IMR-90 (cell line): Measurements from ENCODE around the gene C15orf62. TPM values are rescaled to one million over a fixed set of nuclear protein-coding genes. Genes with fewer than 3 reads are reported as not detected.
A peak's percentile ranks its signal among the peaks of the same experiment; 100 is the strongest.

Experiments used
- ATAC-seq: fragments of 200-7000 bp; cut with Tn5 transposase; 2 replicates; pipeline ENCODE4 v1.9.1; 2020; ENCODE audit warnings: low read depth, mild to moderate bottlenecking, moderate library complexity
- BruUV-seq: library from RNA; stranded (reverse); fragments of 400-500 nt; replicated peaks from 2 replicates; lab custom pipeline; 2021; lab: Mats Ljungman, UMichigan
- CTCF ChIA-PET: fragments of 300-600 bp; formaldehyde crosslinking; extraction: SDS; loops from one replicate; lab custom pipeline; 2021; ENCODE audit warnings: antibody characterized with exemption; lab: Yijun Ruan, JAX
- POLR2A ChIA-PET: fragments of 300-600 bp; sonication (Branson Sonifier 250); formaldehyde crosslinking; loops from one replicate; lab custom pipeline; 2022; ENCODE audit warnings: antibody characterized with exemption; ENCODE audit not compliant: unreplicated experiment; lab: Charles Lee
- DNase-seq: peaks from one replicate; pipeline ENCODE4 v3.0.0; 2013
- H2AFZ ChIP-seq: replicated peaks from 2 replicates; pipeline ENCODE3; 2013; ENCODE audit warnings: low read length, mild to moderate bottlenecking; ENCODE audit not compliant: poor library complexity
- H2AK5ac ChIP-seq: 2 replicates; pipeline ENCODE4 v1.6.1; 2013; ENCODE audit warnings: low read depth, low read length, inconsistent platforms
- H2AK9ac ChIP-seq: replicated peaks from 2 replicates; pipeline ENCODE3; 2013; ENCODE audit warnings: mild to moderate bottlenecking, low read depth, low read length, moderate library complexity; ENCODE audit not compliant: poor library complexity
- H2BK120ac ChIP-seq: 2 replicates; pipeline ENCODE4 v1.6.1; 2013; ENCODE audit warnings: low read depth, low read length, inconsistent platforms
- H2BK15ac ChIP-seq: 3 replicates; pipeline ENCODE4 v1.6.1; 2013; ENCODE audit warnings: low read depth, low read length, inconsistent platforms
- H2BK20ac ChIP-seq: 2 replicates; pipeline ENCODE4 v1.6.1; 2013; ENCODE audit warnings: low read depth, mild to moderate bottlenecking, inconsistent platforms, low read length, moderate library complexity
- H2BK5ac ChIP-seq: 2 replicates; pipeline ENCODE4 v1.6.1; 2013; ENCODE audit warnings: mild to moderate bottlenecking, low read depth, low read length, inconsistent platforms; ENCODE audit not compliant: poor library complexity, severe bottlenecking
- H3K14ac ChIP-seq: replicated peaks from 2 replicates; pipeline ENCODE4 v1.6.1; 2013; ENCODE audit warnings: low read depth, low read length, inconsistent platforms
- H3K18ac ChIP-seq: 2 replicates; pipeline ENCODE4 v1.6.1; 2013; ENCODE audit warnings: low read depth, low read length, control low read depth
- H3K23ac ChIP-seq: 2 replicates; pipeline ENCODE4 v1.6.1; 2013; ENCODE audit warnings: low read depth, low read length, inconsistent platforms
- H3K27ac ChIP-seq: 2 replicates; pipeline ENCODE4 v1.5.1; 2013; ENCODE audit warnings: mild to moderate bottlenecking, control low read depth, low read length; ENCODE audit not compliant: insufficient read depth
- H3K27me3 ChIP-seq: 2 replicates; pipeline ENCODE4 v1.6.1; 2013; ENCODE audit warnings: low read length; ENCODE audit not compliant: control insufficient read depth, insufficient read depth
- H3K36me3 ChIP-seq: 2 replicates; pipeline ENCODE4 v1.6.1; 2013; ENCODE audit warnings: low read length, mixed read lengths; ENCODE audit not compliant: control insufficient read depth, insufficient read depth
- H3K4ac ChIP-seq: 2 replicates; pipeline ENCODE4 v1.6.1; 2013; ENCODE audit warnings: low read depth, low read length, inconsistent platforms
- H3K4me1 ChIP-seq: 2 replicates; pipeline ENCODE4 v1.6.1; 2013; ENCODE audit warnings: low read length, mixed read lengths; ENCODE audit not compliant: control insufficient read depth, insufficient read depth
- H3K4me2 ChIP-seq: 2 replicates; pipeline ENCODE4 v1.6.1; 2013; ENCODE audit warnings: low read depth, mild to moderate bottlenecking, control low read depth, low read length, moderate library complexity
- H3K4me3 ChIP-seq: 2 replicates; pipeline ENCODE4 v1.5.1; 2013; ENCODE audit warnings: low read depth, mild to moderate bottlenecking, control low read depth, low read length, moderate library complexity; ENCODE audit not compliant: insufficient read depth
- H3K56ac ChIP-seq: 2 replicates; pipeline ENCODE4 v1.6.1; 2013; ENCODE audit warnings: low read length, inconsistent platforms; ENCODE audit not compliant: insufficient read depth; ENCODE audit errors: extremely low read depth
- H3K79me1 ChIP-seq, 2 experiments: 2 replicates each; pipeline ENCODE4 v1.6.1; 2013; ENCODE audit warnings: low read length in 2 of 2, inconsistent platforms in 1 of 2, low read depth in 1 of 2
- H3K9ac ChIP-seq: 2 replicates; pipeline ENCODE4 v1.6.1; 2013; ENCODE audit warnings: low read depth, low read length, control low read depth
- H3K9me1 ChIP-seq: 2 replicates; pipeline ENCODE4 v1.6.1; 2013; ENCODE audit warnings: low read length, inconsistent platforms; ENCODE audit not compliant: insufficient read depth
- H3K9me3 ChIP-seq: 2 replicates; pipeline ENCODE4 v1.6.1; 2013; ENCODE audit warnings: low read length; ENCODE audit not compliant: control insufficient read depth, insufficient read depth
- H4K20me1 ChIP-seq: 2 replicates; pipeline ENCODE4 v1.6.1; 2013; ENCODE audit warnings: low read length, inconsistent platforms; ENCODE audit not compliant: insufficient read depth
- H4K5ac ChIP-seq: 2 replicates; pipeline ENCODE4 v1.6.1; 2013; ENCODE audit warnings: mild to moderate bottlenecking, low read depth, low read length, control low read depth
- H4K8ac ChIP-seq, 2 experiments: 2 replicates each; pipeline ENCODE4 v1.6.1; 2013; ENCODE audit warnings: low read depth in 2 of 2, low read length in 2 of 2, control low read depth in 1 of 2, inconsistent platforms in 1 of 2
- H4K91ac ChIP-seq: 2 replicates; pipeline ENCODE4 v1.6.1; 2013; ENCODE audit warnings: low read depth, low read length, inconsistent platforms; ENCODE audit not compliant: insufficient read depth
- FOS ChIP-seq: fragments of 150-350 bp; IDR thresholded peaks from 2 replicates; pipeline ENCODE4 v1.6.1; 2016; ENCODE audit warnings: low read depth, low read length
- WGBS, 2 experiments: methylation state at CpG; one replicate each; pipeline versions ENCODE4 v1.1.5 to v1.1.7; 2013; ENCODE audit warnings: missing lambda C conversion rate in 2 of 2; ENCODE audit not compliant: insufficient read length in 1 of 2; ENCODE audit errors: extremely low coverage in 2 of 2; 5-methylcytosine and 5-hydroxymethylcytosine counted together
- dilution Hi-C: fragments of 300-500 bp; cut with HindIII; formaldehyde crosslinking; loops from one replicate; pipeline ENCODE4 v1.14.3; 2018; ENCODE audit warnings: low sequenced_read_pairs; ENCODE audit not compliant: unreplicated experiment
- in situ Hi-C: fragments of 300-500 bp; cut with MboI; formaldehyde crosslinking; loops from 3 replicates; pipeline ENCODE4 v1.14.3; 2019; ENCODE audit warnings: low sequenced_read_pairs, inconsistent platforms, mixed read lengths
- intact Hi-C: fragments of 100-400 bp; cut with micrococcal nuclease; formaldehyde crosslinking; loops from 2 replicates; pipeline ENCODE4 v1.10.0; 2022
- polyA plus RNA-seq, 3 experiments: library from polyadenylated mRNA; depleted of rRNA; stranded (reverse); fragments of >200 nt; gene quantifications; 2 replicates each; pipeline ENCODE4 v1.2.3, GENCODE V29; 2012; ENCODE audit warnings: low replicate concordance in 1 of 3
- total RNA-seq: library from RNA; depleted of rRNA; stranded (reverse); fragments of >200 nt; gene quantifications from 2 replicates; pipeline ENCODE4 v1.2.3, GENCODE V29; 2012
- TF ChIP-seq, protein P1 (sequence below): conservative IDR thresholded peaks from 2 replicates; pipeline ENCODE4 v1.5.1; 2012; ENCODE audit warnings: mild to moderate bottlenecking, low read depth, low read length, improper control_type of control experiment

Gene C15orf62
- total and polyA plus RNA-seq, 2 of the 4 experiments (the other 2 are of a cell fraction), result not detected

DNA sequence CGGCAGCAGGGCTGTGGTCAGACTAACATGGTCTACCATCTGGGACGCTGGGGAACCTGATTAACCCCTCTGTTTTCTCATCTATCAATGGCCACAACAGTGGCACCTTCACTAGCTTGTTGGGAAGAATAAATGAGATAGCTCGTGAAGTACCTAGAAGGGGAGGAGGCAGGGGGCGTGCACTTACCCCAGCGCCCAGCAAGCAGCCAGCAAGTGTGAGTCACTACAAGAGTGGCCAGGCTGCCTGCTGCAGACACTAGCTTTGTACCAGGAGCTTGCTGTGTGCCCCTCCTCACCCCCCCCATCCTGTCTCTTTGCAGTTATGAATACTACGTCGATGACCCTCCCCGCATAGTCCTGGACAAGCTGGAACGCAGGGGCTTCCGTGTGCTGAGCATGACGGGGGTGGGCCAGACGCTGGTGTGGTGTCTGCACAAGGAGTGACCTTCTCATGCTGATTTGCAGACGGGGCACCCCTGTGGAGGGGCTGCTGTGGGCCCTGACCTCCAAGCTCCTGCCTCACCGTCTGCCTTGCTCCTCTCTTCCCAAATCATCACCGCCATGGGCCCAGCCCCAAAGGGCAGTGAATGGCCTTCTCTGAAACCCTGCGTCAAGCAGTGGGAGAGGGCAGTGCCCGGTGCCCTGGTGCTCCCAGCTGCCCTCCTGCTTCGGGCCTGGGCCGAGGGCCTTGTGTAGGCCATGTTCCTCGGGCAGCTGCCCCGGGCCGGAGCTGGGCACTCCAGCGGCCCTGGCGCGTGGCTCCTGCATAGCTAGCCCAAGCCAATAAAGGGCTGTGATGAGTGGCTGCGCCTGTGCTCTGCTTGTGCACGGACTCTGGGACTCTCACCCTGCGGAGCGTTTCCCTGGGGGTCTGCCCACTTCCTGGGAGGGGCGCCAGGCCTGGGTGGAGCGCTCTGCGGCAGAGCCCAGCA, 2.6 kb upstream of the C15orf62 start:
- TF ChIP-seq FOS, result 0 out of 2 replicates have a peak, but pooled peaks have one; percentile 24
- TF ChIP-seq, protein P1, sequence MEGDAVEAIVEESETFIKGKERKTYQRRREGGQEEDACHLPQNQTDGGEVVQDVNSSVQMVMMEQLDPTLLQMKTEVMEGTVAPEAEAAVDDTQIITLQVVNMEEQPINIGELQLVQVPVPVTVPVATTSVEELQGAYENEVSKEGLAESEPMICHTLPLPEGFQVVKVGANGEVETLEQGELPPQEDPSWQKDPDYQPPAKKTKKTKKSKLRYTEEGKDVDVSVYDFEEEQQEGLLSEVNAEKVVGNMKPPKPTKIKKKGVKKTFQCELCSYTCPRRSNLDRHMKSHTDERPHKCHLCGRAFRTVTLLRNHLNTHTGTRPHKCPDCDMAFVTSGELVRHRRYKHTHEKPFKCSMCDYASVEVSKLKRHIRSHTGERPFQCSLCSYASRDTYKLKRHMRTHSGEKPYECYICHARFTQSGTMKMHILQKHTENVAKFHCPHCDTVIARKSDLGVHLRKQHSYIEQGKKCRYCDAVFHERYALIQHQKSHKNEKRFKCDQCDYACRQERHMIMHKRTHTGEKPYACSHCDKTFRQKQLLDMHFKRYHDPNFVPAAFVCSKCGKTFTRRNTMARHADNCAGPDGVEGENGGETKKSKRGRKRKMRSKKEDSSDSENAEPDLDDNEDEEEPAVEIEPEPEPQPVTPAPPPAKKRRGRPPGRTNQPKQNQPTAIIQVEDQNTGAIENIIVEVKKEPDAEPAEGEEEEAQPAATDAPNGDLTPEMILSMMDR, result no peak
- Histone ChIP-seq H3K18ac (no peak overlapping the region), H3K14ac (no peak overlapping the region), H3K4me2 (no peak overlapping the region), H2BK20ac (no peak overlapping the region), H4K91ac (no peak overlapping the region), H2BK5ac (no peak overlapping the region), H4K20me1 (peaks cover 9% of the 10 kb centered on the region; the same call in 1 of the 2 replicates), H3K23ac (no peak overlapping the region), H3K4me3 (no peak overlapping the region), H3K4ac (no peak overlapping the region), H2AK5ac (no peak overlapping the region), H2BK120ac (no peak overlapping the region), H4K8ac (no peak overlapping the region), H3K27ac (no peak overlapping the region), H3K27me3 (no peaks in the 10 kb centered on the region), H3K79me1 (no peaks in the 10 kb centered on the region; a peak in 1 of 4 replicates), H2BK15ac (no peak overlapping the region), H3K9me3 (no peaks in the 10 kb centered on the region), H2AFZ (no peak overlapping the region), H2AK9ac (no peak overlapping the region), H3K9me1 (peaks cover 17% of the 10 kb centered on the region), H3K9ac (no peak overlapping the region), H3K56ac (no peak overlapping the region), H3K4me1 (peaks cover 24% of the 10 kb centered on the region), H3K36me3 (peaks cover 15% of the 10 kb centered on the region), H4K5ac (no peak overlapping the region)
- ChIA-PET CTCF (interaction anchor here (0.6 kb wide), 1 partner anchor 967 kb away, joined by 3 read pairs; no protein-coding TSS in a partner anchor), POLR2A (no interaction called here)
- intact Hi-C loops (no loop called here), in situ Hi-C loops (no loop called here), dilution Hi-C loops (no loop called here)
- ATAC-seq (0 out of 2 replicates have a peak, but pooled peaks have one; percentile 10), DNase-seq (peak; percentile 50)
- 93% methylated on average over 9 of the region's 32 CpGs; no CpG with 5 or more reads in 1 of the 2 experiments for WGBS, 2 experiments
- no TSS peak for BruUV-seq
